Erythroblast (primary cell): ENCODE measurements around the gene RAB31.

ENCODE experiments used
- GATA1 ChIP-seq: IDR thresholded peaks from 2 replicates; pipeline ENCODE4 v1.6.1; 2011; ENCODE audit warnings: low read depth, mild to moderate bottlenecking, control low read depth, low read length, moderate library complexity
- POLR2A ChIP-seq: IDR thresholded peaks from 2 replicates; pipeline ENCODE4 v1.6.1; 2011; ENCODE audit warnings: mild to moderate bottlenecking, low read length

- no peak for TF ChIP-seq POLR2A
- no peak for TF ChIP-seq GATA1
Observed at GRCh38 chr18:9842448-9842847, 134.3 kb downstream of the RAB31 start.
